ENCODE measurements around the gene ZNF675. TPM values are rescaled to one million over a fixed set of nuclear protein-coding genes. Genes with fewer than 3 reads are reported as not detected.
"Not testable (repeated sequence)": the region's sequence is repeated elsewhere in the genome, so short reads cannot be mapped to it uniquely, and the experiment has no call there.

Gene ZNF675
- total and polyA plus RNA-seq, 2 of the 8 experiments (the other 6 are each of a cell fraction or from before 2014, with no cell fraction given): 6.9 to 27.8 TPM

- H3K23me2 ChIP-seq (ENCODE audit: low read depth, low read length); H2BK12ac ChIP-seq (ENCODE audit: low read depth, low read length); H3K79me2 ChIP-seq (ENCODE audit: control insufficient read depth in 1 of 2, insufficient read depth in 2 of 2, low read length in 2 of 2); H3K27me3 ChIP-seq (replicated peaks in 1 of 4; ENCODE audit: control insufficient read depth in 3 of 4, extremely low read depth in 1 of 4, insufficient read depth in 3 of 4, low read length in 3 of 4); H3K18ac ChIP-seq (ENCODE audit: extremely low read depth, low read length); H2BK120ac ChIP-seq (replicated peaks; ENCODE audit: low read depth, low read length); POLR2A ChIA-PET (ENCODE audit: partially characterized antibody); H2BK15ac ChIP-seq (ENCODE audit: low read length); H2AFZ ChIP-seq (ENCODE audit: low read length); H4K20me1 ChIP-seq (replicated peaks in 1 of 2; ENCODE audit: control insufficient read depth in 1 of 2, insufficient read depth in 2 of 2, low read length in 2 of 2); H3K56ac ChIP-seq (replicated peaks; ENCODE audit: insufficient read length, low read depth, low read length); FAIRE-seq; H3K4me3 ChIP-seq (ENCODE audit: extremely low read depth in 1 of 4, insufficient read depth in 2 of 4, low read depth in 3 of 4, low read length in 4 of 4); H3K36me3 ChIP-seq (ENCODE audit: control insufficient read depth in 2 of 4, insufficient read depth in 4 of 4, low read length in 3 of 4); H3K4me1 ChIP-seq (replicated peaks in 1 of 4; ENCODE audit: control insufficient read depth in 3 of 4, insufficient read depth in 4 of 4, low read length in 3 of 4); H2AK5ac ChIP-seq (ENCODE audit: low read depth, low read length); H4K8ac ChIP-seq (ENCODE audit: extremely low read depth, insufficient read depth, low read length); H3K14ac ChIP-seq (ENCODE audit: insufficient read length); H2BK20ac ChIP-seq (ENCODE audit: low read length); H3K4me2 ChIP-seq (ENCODE audit: insufficient read depth in 1 of 2, low read depth in 2 of 2, low read length in 2 of 2); H4K91ac ChIP-seq (replicated peaks; ENCODE audit: insufficient read length, low read length); DNase-seq (ENCODE audit: low read depth in 1 of 2, low spot score in 2 of 2); CTCF ChIA-PET (ENCODE audit: partially characterized antibody); H3K23ac ChIP-seq (ENCODE audit: insufficient read length); H3K27ac ChIP-seq (ENCODE audit: low read depth, low read length); H3K79me1 ChIP-seq (ENCODE audit: low read depth, low read length); H3K4ac ChIP-seq (replicated peaks; ENCODE audit: insufficient read length, low read depth, low read length); H2BK5ac ChIP-seq (ENCODE audit: low read depth, low read length); H4K5ac ChIP-seq (ENCODE audit: insufficient read length, low read depth, low read length); H3K9ac ChIP-seq (replicated peaks in 1 of 4; ENCODE audit: extremely low read depth in 1 of 4, low read depth in 3 of 4, low read length in 3 of 4): not testable (repeated sequence)
- WGBS, 2 experiments (ENCODE audit: extremely low coverage in 1 of 2, insufficient coverage in 1 of 2, insufficient read length in 1 of 2, insufficient replicate concordance in 2 of 2, low coverage in 1 of 2, low lambda C conversion rate in 2 of 2, missing lambda C conversion rate in 1 of 2): 80% methylated on average over 6 of the region's 6 CpGs; no CpG with 5 or more reads in 1 of the 2 experiments
- H3K9me3 ChIP-seq (ENCODE audit: insufficient read depth in 2 of 2, low read depth in 1 of 2, low read length in 1 of 2): peaks cover 6 to 14% of the 10 kb centered on the region in 2 experiments; a peak in 2 of 4 replicates
Observed at GRCh38 chr19:23730729-23731465, 43.9 kb upstream of the ZNF675 start.

GRCh38 chr19:23724161-23724560 lies 37.1 kb upstream of the ZNF675 start:
- FAIRE-seq; H3K27ac ChIP-seq (ENCODE audit: low read depth, low read length); DNase-seq (ENCODE audit: low read depth in 1 of 2, low spot score in 2 of 2): not testable (repeated sequence)

More at GRCh38 chr19:23724161-23724560, 37.1 kb upstream of the ZNF675 start:
- H3K9ac ChIP-seq (replicated peaks in 1 of 4; ENCODE audit: extremely low read depth in 1 of 4, low read depth in 3 of 4, low read length in 3 of 4); H3K23ac ChIP-seq (ENCODE audit: insufficient read length); H4K20me1 ChIP-seq (replicated peaks in 1 of 2; ENCODE audit: control insufficient read depth in 1 of 2, insufficient read depth in 2 of 2, low read length in 2 of 2); H2BK15ac ChIP-seq (ENCODE audit: low read length); H2BK20ac ChIP-seq (ENCODE audit: low read length); H2AK5ac ChIP-seq (ENCODE audit: low read depth, low read length); H3K18ac ChIP-seq (ENCODE audit: extremely low read depth, low read length); H3K36me3 ChIP-seq (ENCODE audit: control insufficient read depth in 2 of 4, insufficient read depth in 4 of 4, low read length in 3 of 4); H3K4me1 ChIP-seq (replicated peaks in 1 of 4; ENCODE audit: control insufficient read depth in 3 of 4, insufficient read depth in 4 of 4, low read length in 3 of 4); H3K79me1 ChIP-seq (ENCODE audit: low read depth, low read length); H3K4ac ChIP-seq (replicated peaks; ENCODE audit: insufficient read length, low read depth, low read length); H2BK5ac ChIP-seq (ENCODE audit: low read depth, low read length); H3K4me2 ChIP-seq (ENCODE audit: insufficient read depth in 1 of 2, low read depth in 2 of 2, low read length in 2 of 2); H3K9me3 ChIP-seq (ENCODE audit: insufficient read depth in 2 of 2, low read depth in 1 of 2, low read length in 1 of 2); H4K91ac ChIP-seq (replicated peaks; ENCODE audit: insufficient read length, low read length); H3K79me2 ChIP-seq (ENCODE audit: control insufficient read depth in 1 of 2, insufficient read depth in 2 of 2, low read length in 2 of 2); H4K5ac ChIP-seq (ENCODE audit: insufficient read length, low read depth, low read length); H3K27me3 ChIP-seq (replicated peaks in 1 of 4; ENCODE audit: control insufficient read depth in 3 of 4, extremely low read depth in 1 of 4, insufficient read depth in 3 of 4, low read length in 3 of 4); H3K4me3 ChIP-seq (ENCODE audit: extremely low read depth in 1 of 4, insufficient read depth in 2 of 4, low read depth in 3 of 4, low read length in 4 of 4); H2BK120ac ChIP-seq (replicated peaks; ENCODE audit: low read depth, low read length); H3K14ac ChIP-seq (ENCODE audit: insufficient read length); H4K8ac ChIP-seq (ENCODE audit: extremely low read depth, insufficient read depth, low read length); CTCF ChIA-PET (ENCODE audit: partially characterized antibody); H3K23me2 ChIP-seq (ENCODE audit: low read depth, low read length); POLR2A ChIA-PET (ENCODE audit: partially characterized antibody); H3K56ac ChIP-seq (replicated peaks; ENCODE audit: insufficient read length, low read depth, low read length): not testable (repeated sequence)
- Histone ChIP-seq H2BK12ac (ENCODE audit: low read depth, low read length) (peak overlapping the region; percentile 3; the same call in 1 of the 2 replicates), H2AFZ (ENCODE audit: low read length) (peak overlapping the region; percentile 85)
- WGBS, 2 experiments (ENCODE audit: extremely low coverage in 1 of 2, insufficient coverage in 1 of 2, insufficient read length in 1 of 2, insufficient replicate concordance in 2 of 2, low coverage in 1 of 2, low lambda C conversion rate in 2 of 2, missing lambda C conversion rate in 1 of 2): 80% methylated on average over 2 of the region's 6 CpGs; no CpG with 5 or more reads in 1 of the 2 experiments
